NCI-H128 (cell line): Measurements from ENCODE around the gene ARSA.
A peak's percentile ranks its signal among the peaks of the same experiment; 100 is the strongest.

ENCODE experiments used
- DNase-seq: peaks from one replicate; lab custom pipeline; 2025; ENCODE audit not compliant: unreplicated experiment; lab: John Stamatoyannopoulos, UW

ARSA gene

GRCh38 chr22:50582493-50583293 is 45.3 kb downstream of the ARSA start, which contains the start of gene CHKB:
TSS of gene CHKB (minus strand) at chr22:50582849. CDS start at chr22:50582781, 68 bp downstream.
- peak; percentile 89 for DNase-seq

GRCh38 chr22:50581950-50582492 is 45.9 kb downstream of the ARSA start:
- no peak for DNase-seq

GRCh38 chr22:50581031-50581949 is 46.7 kb downstream of the ARSA start:
- DNase-seq = no peak

GRCh38 chr22:50579752-50580151 is 48.2 kb downstream of the ARSA start:
- DNase-seq = no peak

GRCh38 chr22:50578776-50579310 is 49.1 kb downstream of the ARSA start:
- no peak for DNase-seq

- DNase-seq = no peak
Observed at GRCh38 chr22:50577987-50578775, 49.8 kb downstream of the ARSA start, which contains the start of gene CPT1B. TSS of gene CPT1B (minus strand) at chr22:50578427. CDS start at chr22:50577915, 512 bp downstream.

- no peak for DNase-seq
Observed at GRCh38 chr22:50577697-50577986, 50.3 kb downstream of the ARSA start.

GRCh38 chr22:50576806-50577696 is 50.9 kb downstream of the ARSA start:
- no peak for DNase-seq

- DNase-seq = no peak
Observed at GRCh38 chr22:50576070-50576469, 51.9 kb downstream of the ARSA start.

- no peak for DNase-seq
Observed at GRCh38 chr22:50575426-50575941, 52.5 kb downstream of the ARSA start.
